Mesenchymal stem cell (in vitro differentiated cells and primary cell): ENCODE data around the gene DPAGT1.

Experiments used
- DNase-seq: peaks from one replicate; pipeline ENCODE4 v3.0.0-alpha.2; 2013
- H2AFZ ChIP-seq: one replicate; pipeline ENCODE4 v1.6.1; 2013; ENCODE audit warnings: low read depth, mild to moderate bottlenecking, control low read depth, inconsistent platforms, low read length, moderate library complexity
- H2AK5ac ChIP-seq: 2 replicates; pipeline ENCODE4 v1.6.1; 2013; ENCODE audit warnings: low read length, moderate library complexity, mild to moderate bottlenecking, inconsistent platforms; ENCODE audit not compliant: severe bottlenecking
- H2BK120ac ChIP-seq: one replicate; pipeline ENCODE4 v1.6.1; 2013; ENCODE audit warnings: low read depth, mild to moderate bottlenecking, inconsistent platforms, low read length, moderate library complexity
- H2BK12ac ChIP-seq, 2 experiments: one replicate each; pipeline ENCODE4 v1.6.1; 2013; ENCODE audit warnings: inconsistent platforms in 2 of 2, low read length in 2 of 2, mild to moderate bottlenecking in 2 of 2, moderate library complexity in 2 of 2, control low read depth in 1 of 2
- H2BK15ac ChIP-seq: one replicate; pipeline ENCODE4 v1.6.1; 2013; ENCODE audit warnings: mild to moderate bottlenecking, low read depth, inconsistent platforms; ENCODE audit not compliant: poor library complexity, severe bottlenecking
- H2BK5ac ChIP-seq: 2 replicates; pipeline ENCODE4 v1.6.1; 2013; ENCODE audit warnings: low read depth, mild to moderate bottlenecking, low read length, control low read depth, inconsistent platforms; ENCODE audit not compliant: poor library complexity, severe bottlenecking
- H3K14ac ChIP-seq, 2 experiments: one replicate each; pipeline ENCODE4 v1.6.1; 2013; ENCODE audit warnings: inconsistent platforms in 2 of 2, low read length in 2 of 2, control low read depth in 1 of 2, mild to moderate bottlenecking in 1 of 2, moderate library complexity in 1 of 2
- H3K18ac ChIP-seq, 2 experiments: one replicate each; pipeline ENCODE4 v1.6.1; 2013; ENCODE audit warnings: inconsistent platforms in 2 of 2, low read length in 2 of 2, control low read depth in 1 of 2, low read depth in 1 of 2, mild to moderate bottlenecking in 1 of 2
- H3K23ac ChIP-seq, 2 experiments: one replicate each; pipeline ENCODE4 v1.6.1; 2013; ENCODE audit warnings: inconsistent platforms in 2 of 2, low read length in 2 of 2, mild to moderate bottlenecking in 2 of 2, moderate library complexity in 2 of 2, control low read depth in 1 of 2
- H3K27ac ChIP-seq: 2 replicates; pipeline ENCODE4 v1.5.1; 2013; ENCODE audit warnings: mild to moderate bottlenecking, moderate library complexity, low read length, control low read depth, inconsistent platforms; ENCODE audit not compliant: poor library complexity, severe bottlenecking
- H3K27me3 ChIP-seq, 2 experiments: 2 replicates each; pipeline versions ENCODE4 v1.6.1 to v1.7.0; 2013; ENCODE audit warnings: low read length in 2 of 2, mild to moderate bottlenecking in 2 of 2, moderate library complexity in 2 of 2, control low read depth in 1 of 2, inconsistent platforms in 1 of 2; ENCODE audit not compliant: control insufficient read depth in 1 of 2, insufficient read depth in 1 of 2
- H3K36me3 ChIP-seq, 2 experiments: 2 replicates each; pipeline versions ENCODE4 v1.6.1 to v1.7.0; 2013; ENCODE audit warnings: low read length in 2 of 2, control low read depth in 1 of 2, inconsistent platforms in 1 of 2, low read depth in 1 of 2, mild to moderate bottlenecking in 1 of 2; ENCODE audit not compliant: insufficient read depth in 2 of 2, control insufficient read depth in 1 of 2
- H3K4ac ChIP-seq, 2 experiments: one replicate each; pipeline ENCODE4 v1.6.1; 2013; ENCODE audit warnings: inconsistent platforms in 2 of 2, low read length in 2 of 2, mild to moderate bottlenecking in 2 of 2, moderate library complexity in 2 of 2, control low read depth in 1 of 2, low read depth in 1 of 2
- H3K4me1 ChIP-seq: 2 replicates; pipeline ENCODE4 v1.6.1; 2013; ENCODE audit warnings: low read depth, low read length, control low read depth; ENCODE audit not compliant: control insufficient read depth, insufficient read depth
- H3K4me2 ChIP-seq: 2 replicates; pipeline ENCODE4 v1.6.1; 2013; ENCODE audit warnings: low read length, mild to moderate bottlenecking, inconsistent platforms; ENCODE audit not compliant: poor library complexity, severe bottlenecking
- H3K4me3 ChIP-seq, 2 experiments: 2 replicates each; pipeline versions ENCODE4 v1.5.1 to v1.7.0; 2013; ENCODE audit warnings: low read length in 2 of 2, mild to moderate bottlenecking in 2 of 2, control low read depth in 1 of 2, low read depth in 1 of 2; ENCODE audit not compliant: insufficient read depth in 1 of 2
- H3K79me1 ChIP-seq: replicated peaks from 2 replicates; pipeline ENCODE4 v1.6.1; 2013; ENCODE audit warnings: mild to moderate bottlenecking, control low read depth, low read length, inconsistent platforms; ENCODE audit not compliant: poor library complexity, severe bottlenecking
- H3K9ac ChIP-seq: 2 replicates; pipeline ENCODE4 v1.7.0; 2013; ENCODE audit warnings: mild to moderate bottlenecking, low read length, moderate library complexity
- H3K9me3 ChIP-seq: 2 replicates; pipeline ENCODE4 v1.7.0; 2013; ENCODE audit warnings: mild to moderate bottlenecking, low read length; ENCODE audit not compliant: control insufficient read depth
- H4K8ac ChIP-seq: one replicate; pipeline ENCODE4 v1.6.1; 2013; ENCODE audit warnings: inconsistent platforms, mild to moderate bottlenecking, low read length, moderate library complexity
- H4K91ac ChIP-seq: one replicate; pipeline ENCODE4 v1.6.1; 2013; ENCODE audit warnings: mild to moderate bottlenecking, low read length, inconsistent platforms
- WGBS: methylation state at CpG from one replicate; pipeline ENCODE4 v1.1.7; 2013; ENCODE audit warnings: mixed read lengths; 5-methylcytosine and 5-hydroxymethylcytosine counted together

DPAGT1 gene

GRCh38 chr11:119099711-119100110 lies 1.9 kb downstream of the DPAGT1 start:
- Histone ChIP-seq H3K9ac (peak overlapping the region; percentile 95), H3K27me3 (no peaks in the 10 kb centered on the region), H3K9me3 (no peaks in the 10 kb centered on the region), H3K4ac (no peak overlapping the region), H3K14ac (no peak overlapping the region), H2AFZ (no peak overlapping the region), H3K79me1 (peaks cover 21% of the 10 kb centered on the region), H2BK5ac (no peak overlapping the region), H3K27ac (no peak overlapping the region), H2BK12ac (no peak overlapping the region), H3K4me1 (peaks cover 13% of the 10 kb centered on the region), H3K23ac (no peak overlapping the region), H2BK15ac (no peak overlapping the region), H3K4me2 (no peak overlapping the region), H3K36me3 (peaks cover 15 to 33% of the 10 kb centered on the region in 2 experiments), H2AK5ac (no peak overlapping the region), H3K4me3 (peak overlapping the region in 1 of 2 experiments; percentile 95), H3K18ac (no peak overlapping the region), H2BK120ac (no peak overlapping the region), H4K91ac (no peak overlapping the region), H4K8ac (no peak overlapping the region)
- DNase-seq = no peak
- 99% methylated on average over 4 of the region's 6 CpGs for WGBS

GRCh38 chr11:119095066-119095880 lies 6.4 kb downstream of the DPAGT1 start:
- Histone ChIP-seq H4K91ac (peak overlapping the region; percentile 78), H2BK12ac (peak overlapping the region in 1 of 2 experiments; percentile 56), H3K14ac (peak overlapping the region in 1 of 2 experiments; percentile 98), H2BK5ac (no peak overlapping the region), H3K18ac (peak overlapping the region; percentile 80 to 85), H3K27me3 (no peaks in the 10 kb centered on the region), H3K9me3 (no peaks in the 10 kb centered on the region), H3K4me1 (peaks cover 16% of the 10 kb centered on the region), H2BK120ac (no peak overlapping the region), H2AFZ (no peak overlapping the region), H2BK15ac (no peak overlapping the region), H3K36me3 (peaks cover 33 to 61% of the 10 kb centered on the region in 2 experiments), H3K23ac (peak overlapping the region in 1 of 2 experiments; percentile 95), H3K27ac (peak overlapping the region; percentile 55), H3K4me3 (peak overlapping the region; percentile 85 to 94), H3K4me2 (peak overlapping the region; percentile 96), H2AK5ac (no peak overlapping the region), H3K9ac (peak overlapping the region; percentile 89), H4K8ac (peak overlapping the region; percentile 33), H3K79me1 (peaks cover 12% of the 10 kb centered on the region), H3K4ac (peak overlapping the region; percentile 86 to 90)
- WGBS = under 1% methylated on average over 76 of the region's 79 CpGs
- peak; percentile 100 for DNase-seq

- H3K27me3 ChIP-seq = no peaks in the 10 kb centered on the region
- H4K91ac ChIP-seq = no peak overlapping the region
- no peak overlapping the region for H2AFZ ChIP-seq
- H3K4ac ChIP-seq = peak overlapping the region; percentile 18 to 70
- H2BK15ac ChIP-seq = no peak overlapping the region
- H3K79me1 ChIP-seq = peaks cover 12% of the 10 kb centered on the region
- peak; percentile 91 for DNase-seq
- peak overlapping the region; percentile 89 for H3K9ac ChIP-seq
- peaks cover 38 to 64% of the 10 kb centered on the region in 2 experiments for H3K36me3 ChIP-seq
- H2BK120ac ChIP-seq = no peak overlapping the region
- H2BK12ac ChIP-seq = no peak overlapping the region
- H4K8ac ChIP-seq = no peak overlapping the region
- H3K4me2 ChIP-seq = peak overlapping the region; percentile 96
- H3K18ac ChIP-seq = peak overlapping the region in 1 of 2 experiments; percentile 85
- no peak overlapping the region for H2BK5ac ChIP-seq
- H3K4me1 ChIP-seq = peaks cover 16% of the 10 kb centered on the region
- 2% methylated on average over 13 of the region's 19 CpGs for WGBS
- H2AK5ac ChIP-seq = no peak overlapping the region
- peak overlapping the region in 1 of 2 experiments; percentile 98 for H3K14ac ChIP-seq
- no peaks in the 10 kb centered on the region for H3K9me3 ChIP-seq
- H3K27ac ChIP-seq = peak overlapping the region; percentile 54
- peak overlapping the region; percentile 85 to 94 for H3K4me3 ChIP-seq
- no peak overlapping the region for H3K23ac ChIP-seq
Measured at GRCh38 chr11:119094816-119095065, 6.9 kb downstream of the DPAGT1 start.

GRCh38 chr11:119093942-119094815 lies 7.5 kb downstream of the DPAGT1 start:
- H3K9ac ChIP-seq = peak overlapping the region; percentile 89

More at GRCh38 chr11:119093942-119094815, 7.5 kb downstream of the DPAGT1 start:
- no peak overlapping the region for H2BK5ac ChIP-seq
- H3K4me3 ChIP-seq = peak overlapping the region; percentile 85 to 94
- H4K8ac ChIP-seq = no peak overlapping the region
- H4K91ac ChIP-seq = no peak overlapping the region
- peak; percentile 64 for DNase-seq
- peak overlapping the region; percentile 12 to 18 for H3K4ac ChIP-seq
- H3K9me3 ChIP-seq = no peaks in the 10 kb centered on the region
- H3K4me2 ChIP-seq = peak overlapping the region; percentile 96
- H3K4me1 ChIP-seq = peaks cover 16% of the 10 kb centered on the region
- H3K79me1 ChIP-seq = peaks cover 11% of the 10 kb centered on the region
- H2BK12ac ChIP-seq = no peak overlapping the region
- H2AK5ac ChIP-seq = no peak overlapping the region
- no peak overlapping the region for H2BK15ac ChIP-seq
- H3K27me3 ChIP-seq = no peaks in the 10 kb centered on the region
- H2BK120ac ChIP-seq = no peak overlapping the region
- H3K36me3 ChIP-seq = peaks cover 43 to 67% of the 10 kb centered on the region in 2 experiments
- no peak overlapping the region for H2AFZ ChIP-seq
- H3K18ac ChIP-seq = peak overlapping the region; percentile 40 to 85
- peak overlapping the region; percentile 45 for H3K27ac ChIP-seq
- H3K23ac ChIP-seq = peak overlapping the region in 1 of 2 experiments; percentile 59
- WGBS = 0% methylated on average over 70 of the region's 81 CpGs
- H3K14ac ChIP-seq = no peak overlapping the region
